Measurements from ENCODE around the gene URB2.

URB2 gene

DNA sequence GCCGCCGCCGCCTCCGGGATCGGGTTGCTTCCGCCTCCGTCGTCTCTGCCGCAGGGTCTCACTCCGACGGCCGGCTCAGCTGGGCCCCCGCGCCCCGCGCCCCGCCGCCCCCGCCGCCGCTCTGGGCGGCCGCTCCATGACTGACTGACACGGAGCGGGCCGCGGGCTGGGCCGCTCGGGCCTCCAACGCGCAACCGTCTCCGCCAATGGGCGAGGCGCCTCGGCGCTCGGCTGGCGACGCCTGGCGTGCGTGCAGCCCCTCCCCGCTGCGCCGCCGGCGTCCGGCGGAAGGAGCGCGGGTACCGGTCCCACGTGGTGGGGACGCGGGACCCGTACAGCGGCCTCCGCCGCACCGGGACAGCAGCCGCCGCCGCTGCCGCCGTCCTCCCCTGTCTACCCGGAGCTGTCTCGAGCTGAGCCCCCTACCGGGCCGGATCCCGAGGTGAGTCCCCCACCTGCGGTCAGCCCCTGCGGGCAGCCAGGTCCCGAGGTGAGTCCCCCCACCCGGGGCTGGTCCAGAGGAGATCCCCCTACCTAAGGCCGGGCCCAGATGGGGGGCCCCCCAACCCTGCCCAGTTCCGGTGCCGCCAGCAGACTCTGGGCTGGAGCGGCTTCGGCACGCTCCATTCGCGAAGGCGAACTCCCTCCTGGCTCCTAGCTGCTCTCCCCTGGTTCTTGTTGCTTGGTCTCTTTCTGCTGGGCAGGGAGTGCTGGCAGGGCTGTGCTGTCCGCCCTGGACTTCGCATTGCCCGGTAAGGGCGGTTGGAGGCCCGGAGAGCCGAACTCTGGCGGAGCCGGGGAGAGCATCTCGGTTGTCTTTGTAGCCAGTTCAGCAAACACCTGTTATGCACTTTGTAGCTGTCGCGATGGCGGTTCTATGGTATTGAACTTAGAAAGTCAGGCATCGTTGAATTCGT lies at the start of gene URB2, which contains the start of gene TAF5L:
TSS of gene URB2 (plus strand) at position 333 of the 917 bp plus-strand sequence. CDS start 1,387 bp downstream, outside the sequence.
TSS of gene TAF5L (minus strand) at position 208 of the 917 bp plus-strand sequence. CDS start 11,640 bp downstream, outside the sequence.
- Histone ChIP-seq H3K9me3 (ENCODE audit: low read length) (no peaks in the 10 kb centered on the region), H3K27ac (ENCODE audit: low read depth, low read length) (peak within 1 kb of the TSS; percentile 82), H3K4me1 (ENCODE audit: insufficient read depth, low read length) (peaks cover 25% of the 10 kb centered on the region), H3K36me3 (ENCODE audit: insufficient read depth, low read length) (no peaks in the 10 kb centered on the region), H3K9ac (ENCODE audit: low read length) (peak within 1 kb of the TSS; percentile 71), H3K27me3 (ENCODE audit: control insufficient read depth in 1 of 2, insufficient read depth in 2 of 2, low read length in 2 of 2) (no peaks in the 10 kb centered on the region), H3K4me3 (ENCODE audit: low read depth in 1 of 2, low read length in 2 of 2) (peak within 1 kb of the TSS; percentile 82 to 97)

DNA sequence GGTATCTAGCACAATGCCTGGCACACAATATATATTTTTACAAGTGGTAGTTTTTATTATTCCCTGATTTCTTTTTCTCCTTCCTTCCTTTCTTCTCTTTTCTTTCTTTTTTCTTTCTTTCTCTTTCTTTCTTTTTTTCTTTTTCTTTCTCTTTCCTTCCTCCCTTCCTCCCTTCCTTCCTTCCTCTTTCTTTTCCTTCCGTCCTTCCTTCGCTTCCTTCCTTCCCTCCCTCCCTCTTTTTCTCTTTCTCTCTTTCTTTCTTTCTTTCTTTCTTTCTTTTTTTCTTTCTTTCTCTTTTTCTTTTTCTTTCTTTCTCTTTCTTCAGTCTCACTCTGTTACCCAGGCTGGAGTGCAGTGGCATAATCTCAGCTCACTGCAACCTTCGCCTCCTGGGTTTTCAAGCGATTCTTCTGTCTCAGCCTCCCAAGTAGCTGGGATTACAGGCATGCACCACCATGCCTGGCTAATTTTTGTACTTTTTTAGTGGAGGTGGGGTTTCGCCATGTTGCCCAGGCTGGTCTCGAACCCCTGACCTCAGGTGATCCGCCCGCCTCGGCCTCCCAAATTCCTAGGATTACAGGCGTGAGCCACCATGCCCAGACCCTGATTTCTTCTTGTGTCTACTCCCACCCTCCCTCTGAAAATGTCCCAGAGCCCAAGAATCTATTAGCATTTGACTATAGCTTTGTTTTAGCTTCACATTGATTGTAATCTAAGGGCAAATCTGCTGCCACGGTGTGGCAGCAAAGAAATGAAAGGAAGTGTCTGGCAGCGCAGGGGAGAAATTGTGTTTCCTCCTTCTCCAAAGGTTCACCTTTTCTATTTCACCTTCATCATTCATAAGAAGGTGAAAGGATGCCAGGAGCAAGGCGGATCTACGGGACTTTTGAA lies 47.6 kb upstream of the URB2 start:
- H3K27ac ChIP-seq (ENCODE audit: low read depth, low read length): no peak overlapping the region
- no peaks in the 10 kb centered on the region for H3K9me3 ChIP-seq (ENCODE audit: low read length)
- H3K4me1 ChIP-seq (ENCODE audit: insufficient read depth, low read length): peaks cover 12% of the 10 kb centered on the region
- peak overlapping the region; percentile 4 for H3K9ac ChIP-seq (ENCODE audit: low read length)
- H3K27me3 ChIP-seq (ENCODE audit: control insufficient read depth in 1 of 2, insufficient read depth in 2 of 2, low read length in 2 of 2): no peaks in the 10 kb centered on the region
- H3K36me3 ChIP-seq (ENCODE audit: insufficient read depth, low read length): no peaks in the 10 kb centered on the region
- peak overlapping the region in 1 of 2 donors; percentile 45 for H3K4me3 ChIP-seq (ENCODE audit: low read depth in 1 of 2, low read length in 2 of 2)

GRCh38 chr1:229579059-229579673 lies 46.9 kb upstream of the URB2 start:
- no peaks in the 10 kb centered on the region for H3K27me3 ChIP-seq (ENCODE audit: control insufficient read depth in 1 of 2, insufficient read depth in 2 of 2, low read length in 2 of 2)
- H3K9ac ChIP-seq (ENCODE audit: low read length): peak overlapping the region; percentile 4
- peak overlapping the region; percentile 17 for H3K27ac ChIP-seq (ENCODE audit: low read depth, low read length)
- H3K4me3 ChIP-seq (ENCODE audit: low read depth in 1 of 2, low read length in 2 of 2): peak overlapping the region in 1 of 2 donors; percentile 45
- no peaks in the 10 kb centered on the region for H3K9me3 ChIP-seq (ENCODE audit: low read length)
- peaks cover 12% of the 10 kb centered on the region for H3K4me1 ChIP-seq (ENCODE audit: insufficient read depth, low read length)
- H3K36me3 ChIP-seq (ENCODE audit: insufficient read depth, low read length): no peaks in the 10 kb centered on the region

DNA sequence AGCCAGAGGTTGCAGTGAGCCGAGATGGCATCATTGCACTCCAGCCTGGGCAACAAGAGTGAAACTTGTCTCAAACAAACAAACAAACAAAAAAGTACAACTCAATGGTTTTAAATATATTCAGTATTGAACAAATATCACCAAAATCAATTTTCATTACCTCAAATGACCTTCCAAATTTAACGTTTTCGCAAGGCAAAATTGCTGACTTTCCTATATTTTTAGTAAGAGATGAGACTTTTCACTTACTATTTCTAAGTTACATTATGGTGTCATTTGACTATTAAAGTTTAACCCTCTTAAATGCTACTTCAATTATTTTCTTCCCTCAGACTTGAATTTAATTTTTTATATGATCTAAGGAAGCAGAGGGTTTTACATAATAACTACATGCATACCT lies 44.6 kb upstream of the URB2 start:
- Histone ChIP-seq H3K27ac (ENCODE audit: low read depth, low read length) (no peak overlapping the region), H3K9ac (ENCODE audit: low read length) (no peak overlapping the region), H3K9me3 (ENCODE audit: low read length) (no peaks in the 10 kb centered on the region), H3K4me1 (ENCODE audit: insufficient read depth, low read length) (peaks cover 12% of the 10 kb centered on the region), H3K36me3 (ENCODE audit: insufficient read depth, low read length) (no peaks in the 10 kb centered on the region), H3K27me3 (ENCODE audit: control insufficient read depth in 1 of 2, insufficient read depth in 2 of 2, low read length in 2 of 2) (no peaks in the 10 kb centered on the region), H3K4me3 (ENCODE audit: low read depth in 1 of 2, low read length in 2 of 2) (no peak overlapping the region)

GRCh38 chr1:229582011-229582694 lies 43.9 kb upstream of the URB2 start:
- Histone ChIP-seq H3K4me1 (ENCODE audit: insufficient read depth, low read length) (peaks cover 12% of the 10 kb centered on the region), H3K4me3 (ENCODE audit: low read depth in 1 of 2, low read length in 2 of 2) (peak overlapping the region in 1 of 2 donors; percentile 1), H3K9ac (ENCODE audit: low read length) (no peak overlapping the region), H3K36me3 (ENCODE audit: insufficient read depth, low read length) (no peaks in the 10 kb centered on the region), H3K27me3 (ENCODE audit: control insufficient read depth in 1 of 2, insufficient read depth in 2 of 2, low read length in 2 of 2) (no peaks in the 10 kb centered on the region), H3K9me3 (ENCODE audit: low read length) (no peaks in the 10 kb centered on the region), H3K27ac (ENCODE audit: low read depth, low read length) (no peak overlapping the region)

- Histone ChIP-seq H3K9ac (ENCODE audit: low read length) (no peak overlapping the region), H3K4me1 (ENCODE audit: insufficient read depth, low read length) (peaks cover 12% of the 10 kb centered on the region), H3K4me3 (ENCODE audit: low read depth in 1 of 2, low read length in 2 of 2) (no peak overlapping the region), H3K27me3 (ENCODE audit: control insufficient read depth in 1 of 2, insufficient read depth in 2 of 2, low read length in 2 of 2) (no peaks in the 10 kb centered on the region), H3K27ac (ENCODE audit: low read depth, low read length) (no peak overlapping the region), H3K36me3 (ENCODE audit: insufficient read depth, low read length) (no peaks in the 10 kb centered on the region), H3K9me3 (ENCODE audit: low read length) (no peaks in the 10 kb centered on the region)
These were observed 43.3 kb upstream of the URB2 start for GRCh38 chr1:229582715-229583114.

- H3K36me3 ChIP-seq (ENCODE audit: insufficient read depth, low read length): no peaks in the 10 kb centered on the region
- no peaks in the 10 kb centered on the region for H3K27me3 ChIP-seq (ENCODE audit: control insufficient read depth in 1 of 2, insufficient read depth in 2 of 2, low read length in 2 of 2)
- no peak overlapping the region for H3K4me3 ChIP-seq (ENCODE audit: low read depth in 1 of 2, low read length in 2 of 2)
- no peaks in the 10 kb centered on the region for H3K9me3 ChIP-seq (ENCODE audit: low read length)
- H3K4me1 ChIP-seq (ENCODE audit: insufficient read depth, low read length): no peaks in the 10 kb centered on the region
- no peak overlapping the region for H3K9ac ChIP-seq (ENCODE audit: low read length)
- no peak overlapping the region for H3K27ac ChIP-seq (ENCODE audit: low read depth, low read length)
These were observed 40.7 kb upstream of the URB2 start for GRCh38 chr1:229585338-229585737.

DNA sequence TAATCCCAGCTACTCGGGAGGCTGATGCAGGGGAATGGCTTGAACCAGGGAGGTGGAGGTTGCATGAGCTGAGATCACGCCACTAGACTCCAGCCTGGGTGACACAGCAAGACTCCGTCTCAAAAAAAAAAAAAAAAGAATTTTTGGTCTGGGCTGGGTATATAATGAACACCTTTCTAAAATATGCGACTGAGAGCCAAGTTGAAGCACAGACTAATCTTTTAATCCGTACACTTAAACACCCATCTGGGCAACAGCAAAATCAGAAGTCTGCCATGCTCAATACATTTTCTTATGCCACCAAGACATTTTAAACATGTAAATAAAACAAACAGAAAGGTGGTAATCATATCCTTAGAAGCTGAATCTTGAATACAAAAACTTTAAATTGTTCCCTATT lies 35.9 kb upstream of the URB2 start:
- Histone ChIP-seq H3K9ac (ENCODE audit: low read length) (no peak overlapping the region), H3K36me3 (ENCODE audit: insufficient read depth, low read length) (peaks cover 16% of the 10 kb centered on the region), H3K27me3 (ENCODE audit: control insufficient read depth in 1 of 2, insufficient read depth in 2 of 2, low read length in 2 of 2) (no peaks in the 10 kb centered on the region), H3K9me3 (ENCODE audit: low read length) (no peaks in the 10 kb centered on the region), H3K4me1 (ENCODE audit: insufficient read depth, low read length) (no peaks in the 10 kb centered on the region), H3K4me3 (ENCODE audit: low read depth in 1 of 2, low read length in 2 of 2) (no peak overlapping the region), H3K27ac (ENCODE audit: low read depth, low read length) (no peak overlapping the region)

DNA sequence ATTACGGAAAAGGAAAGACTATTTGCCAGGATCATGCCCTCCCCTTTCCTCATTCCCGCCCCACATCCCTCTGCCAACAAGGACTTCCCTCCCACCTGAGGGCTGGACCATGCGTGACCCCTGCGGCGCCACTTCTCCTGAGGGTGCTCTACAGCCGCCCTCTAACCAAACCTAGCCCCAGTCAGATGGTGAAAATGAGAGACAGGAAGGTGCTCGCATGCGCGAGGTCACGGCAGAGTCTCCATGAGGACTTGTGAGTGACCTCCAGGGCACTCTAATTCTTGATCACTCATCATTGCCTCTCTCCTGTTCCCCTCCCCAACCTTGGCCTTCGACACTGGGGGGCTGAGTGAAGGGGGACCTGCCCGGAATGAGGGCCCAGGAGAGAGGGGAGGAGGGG lies 32.2 kb upstream of the URB2 start:
- Histone ChIP-seq H3K36me3 (ENCODE audit: insufficient read depth, low read length) (peaks cover 16% of the 10 kb centered on the region), H3K27me3 (ENCODE audit: control insufficient read depth in 1 of 2, insufficient read depth in 2 of 2, low read length in 2 of 2) (no peaks in the 10 kb centered on the region), H3K9me3 (ENCODE audit: low read length) (no peaks in the 10 kb centered on the region), H3K9ac (ENCODE audit: low read length) (no peak overlapping the region), H3K4me3 (ENCODE audit: low read depth in 1 of 2, low read length in 2 of 2) (no peak overlapping the region), H3K4me1 (ENCODE audit: insufficient read depth, low read length) (peaks cover 17% of the 10 kb centered on the region), H3K27ac (ENCODE audit: low read depth, low read length) (no peak overlapping the region)

DNA sequence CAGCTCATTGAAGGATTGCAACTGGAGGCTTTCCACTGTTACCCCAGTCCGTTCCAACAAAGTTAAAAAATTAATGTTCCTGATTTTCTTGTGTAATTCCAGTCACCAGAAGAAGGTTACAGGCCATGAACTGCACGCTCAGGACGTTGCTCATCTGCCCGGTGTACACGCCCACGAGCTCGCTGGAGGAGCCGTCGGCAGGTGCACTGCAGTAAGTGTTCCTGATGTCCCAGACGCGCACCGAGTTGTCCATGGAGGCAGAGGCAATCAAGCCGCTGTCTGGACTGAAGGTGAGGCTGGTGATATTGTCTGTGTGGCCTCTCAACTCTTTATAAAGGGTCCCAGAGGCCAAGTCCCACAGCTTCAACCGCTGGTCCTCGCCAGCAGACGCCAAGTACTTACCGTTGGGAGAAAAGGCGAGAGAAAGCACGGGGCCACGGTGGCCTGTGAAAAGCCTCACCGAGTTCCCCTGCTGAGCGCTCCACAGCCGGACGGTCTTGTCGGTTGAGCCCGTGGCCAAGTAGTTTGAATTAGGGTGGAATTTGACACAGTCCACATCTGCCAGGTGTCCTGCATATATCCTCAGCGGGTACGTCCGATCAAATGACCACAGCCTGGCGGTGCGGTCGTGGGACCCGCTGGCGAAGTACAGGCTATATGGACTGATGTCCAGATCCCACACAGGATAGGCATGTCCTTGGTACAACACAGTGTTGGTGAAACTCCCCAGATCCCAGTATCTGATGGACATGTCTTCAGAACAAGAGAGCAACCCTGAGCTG lies 31.6 kb upstream of the URB2 start:
- Histone ChIP-seq H3K4me1 (ENCODE audit: insufficient read depth, low read length) (peaks cover 17% of the 10 kb centered on the region), H3K9ac (ENCODE audit: low read length) (no peak overlapping the region), H3K27me3 (ENCODE audit: control insufficient read depth in 1 of 2, insufficient read depth in 2 of 2, low read length in 2 of 2) (no peaks in the 10 kb centered on the region), H3K9me3 (ENCODE audit: low read length) (no peaks in the 10 kb centered on the region), H3K36me3 (ENCODE audit: insufficient read depth, low read length) (peaks cover 16% of the 10 kb centered on the region), H3K4me3 (ENCODE audit: low read depth in 1 of 2, low read length in 2 of 2) (no peak overlapping the region), H3K27ac (ENCODE audit: low read depth, low read length) (no peak overlapping the region)
